IMR-90 (cell line): Measurements from ENCODE around the gene CERS6. TPM values are rescaled to one million over a fixed set of nuclear protein-coding genes. Genes with fewer than 3 reads are reported as not detected.

Source experiments
- ATAC-seq: fragments of 200-7000 bp; cut with Tn5 transposase; 2 replicates; pipeline ENCODE4 v1.9.1; 2020; ENCODE audit warnings: low read depth, mild to moderate bottlenecking, moderate library complexity
- BruUV-seq: library from RNA; stranded (reverse); fragments of 400-500 nt; replicated peaks from 2 replicates; lab custom pipeline; 2021; lab: Mats Ljungman, UMichigan
- CTCF ChIA-PET: fragments of 300-600 bp; formaldehyde crosslinking; extraction: SDS; loops from one replicate; lab custom pipeline; 2021; ENCODE audit warnings: antibody characterized with exemption; lab: Yijun Ruan, JAX
- POLR2A ChIA-PET: fragments of 300-600 bp; sonication (Branson Sonifier 250); formaldehyde crosslinking; loops from one replicate; lab custom pipeline; 2022; ENCODE audit warnings: antibody characterized with exemption; ENCODE audit not compliant: unreplicated experiment; lab: Charles Lee
- DNase-seq: peaks from one replicate; pipeline ENCODE4 v3.0.0; 2013
- H2AFZ ChIP-seq: replicated peaks from 2 replicates; pipeline ENCODE3; 2013; ENCODE audit warnings: low read length, mild to moderate bottlenecking; ENCODE audit not compliant: poor library complexity
- H2AK5ac ChIP-seq: 2 replicates; pipeline ENCODE4 v1.6.1; 2013; ENCODE audit warnings: low read depth, low read length, inconsistent platforms
- H2AK9ac ChIP-seq: replicated peaks from 2 replicates; pipeline ENCODE3; 2013; ENCODE audit warnings: mild to moderate bottlenecking, low read depth, low read length, moderate library complexity; ENCODE audit not compliant: poor library complexity
- H2BK120ac ChIP-seq: 2 replicates; pipeline ENCODE4 v1.6.1; 2013; ENCODE audit warnings: low read depth, low read length, inconsistent platforms
- H2BK15ac ChIP-seq: 3 replicates; pipeline ENCODE4 v1.6.1; 2013; ENCODE audit warnings: low read depth, low read length, inconsistent platforms
- H2BK20ac ChIP-seq: 2 replicates; pipeline ENCODE4 v1.6.1; 2013; ENCODE audit warnings: low read depth, mild to moderate bottlenecking, inconsistent platforms, low read length, moderate library complexity
- H2BK5ac ChIP-seq: 2 replicates; pipeline ENCODE4 v1.6.1; 2013; ENCODE audit warnings: mild to moderate bottlenecking, low read depth, low read length, inconsistent platforms; ENCODE audit not compliant: poor library complexity, severe bottlenecking
- H3K14ac ChIP-seq: replicated peaks from 2 replicates; pipeline ENCODE4 v1.6.1; 2013; ENCODE audit warnings: low read depth, low read length, inconsistent platforms
- H3K18ac ChIP-seq: 2 replicates; pipeline ENCODE4 v1.6.1; 2013; ENCODE audit warnings: low read depth, low read length, control low read depth
- H3K23ac ChIP-seq: 2 replicates; pipeline ENCODE4 v1.6.1; 2013; ENCODE audit warnings: low read depth, low read length, inconsistent platforms
- H3K27ac ChIP-seq: 2 replicates; pipeline ENCODE4 v1.5.1; 2013; ENCODE audit warnings: mild to moderate bottlenecking, control low read depth, low read length; ENCODE audit not compliant: insufficient read depth
- H3K27me3 ChIP-seq: 2 replicates; pipeline ENCODE4 v1.6.1; 2013; ENCODE audit warnings: low read length; ENCODE audit not compliant: control insufficient read depth, insufficient read depth
- H3K36me3 ChIP-seq: 2 replicates; pipeline ENCODE4 v1.6.1; 2013; ENCODE audit warnings: low read length, mixed read lengths; ENCODE audit not compliant: control insufficient read depth, insufficient read depth
- H3K4ac ChIP-seq: 2 replicates; pipeline ENCODE4 v1.6.1; 2013; ENCODE audit warnings: low read depth, low read length, inconsistent platforms
- H3K4me1 ChIP-seq: 2 replicates; pipeline ENCODE4 v1.6.1; 2013; ENCODE audit warnings: low read length, mixed read lengths; ENCODE audit not compliant: control insufficient read depth, insufficient read depth
- H3K4me2 ChIP-seq: 2 replicates; pipeline ENCODE4 v1.6.1; 2013; ENCODE audit warnings: low read depth, mild to moderate bottlenecking, control low read depth, low read length, moderate library complexity
- H3K4me3 ChIP-seq: 2 replicates; pipeline ENCODE4 v1.5.1; 2013; ENCODE audit warnings: low read depth, mild to moderate bottlenecking, control low read depth, low read length, moderate library complexity; ENCODE audit not compliant: insufficient read depth
- H3K56ac ChIP-seq: 2 replicates; pipeline ENCODE4 v1.6.1; 2013; ENCODE audit warnings: low read length, inconsistent platforms; ENCODE audit not compliant: insufficient read depth; ENCODE audit errors: extremely low read depth
- H3K79me1 ChIP-seq, 2 experiments: 2 replicates each; pipeline ENCODE4 v1.6.1; 2013; ENCODE audit warnings: low read length in 2 of 2, inconsistent platforms in 1 of 2, low read depth in 1 of 2
- H3K9ac ChIP-seq: 2 replicates; pipeline ENCODE4 v1.6.1; 2013; ENCODE audit warnings: low read depth, low read length, control low read depth
- H3K9me1 ChIP-seq: 2 replicates; pipeline ENCODE4 v1.6.1; 2013; ENCODE audit warnings: low read length, inconsistent platforms; ENCODE audit not compliant: insufficient read depth
- H3K9me3 ChIP-seq: 2 replicates; pipeline ENCODE4 v1.6.1; 2013; ENCODE audit warnings: low read length; ENCODE audit not compliant: control insufficient read depth, insufficient read depth
- H4K20me1 ChIP-seq: 2 replicates; pipeline ENCODE4 v1.6.1; 2013; ENCODE audit warnings: low read length, inconsistent platforms; ENCODE audit not compliant: insufficient read depth
- H4K5ac ChIP-seq: 2 replicates; pipeline ENCODE4 v1.6.1; 2013; ENCODE audit warnings: mild to moderate bottlenecking, low read depth, low read length, control low read depth
- H4K8ac ChIP-seq, 2 experiments: 2 replicates each; pipeline ENCODE4 v1.6.1; 2013; ENCODE audit warnings: low read depth in 2 of 2, low read length in 2 of 2, control low read depth in 1 of 2, inconsistent platforms in 1 of 2
- H4K91ac ChIP-seq: 2 replicates; pipeline ENCODE4 v1.6.1; 2013; ENCODE audit warnings: low read depth, low read length, inconsistent platforms; ENCODE audit not compliant: insufficient read depth
- BHLHE40 ChIP-seq: fragments of 150-350 bp; IDR thresholded peaks from 2 replicates; pipeline ENCODE4 v1.6.1; 2016; ENCODE audit warnings: mild to moderate bottlenecking, low read depth, low read length
- CEBPB ChIP-seq: IDR thresholded peaks from 2 replicates; pipeline ENCODE4 v1.6.1; 2012; ENCODE audit warnings: low read depth, low read length, improper control_type of control experiment
- CHD1 ChIP-seq: IDR thresholded peaks from 2 replicates; pipeline ENCODE4 v1.6.1; 2012; ENCODE audit warnings: low read depth, low read length, improper control_type of control experiment
- FOS ChIP-seq: fragments of 150-350 bp; IDR thresholded peaks from 2 replicates; pipeline ENCODE4 v1.6.1; 2016; ENCODE audit warnings: low read depth, low read length
- MAZ ChIP-seq: IDR thresholded peaks from 2 replicates; pipeline ENCODE4 v1.6.1; 2012; ENCODE audit warnings: low read depth, mild to moderate bottlenecking, low read length, improper control_type of control experiment, moderate library complexity, borderline replicate concordance
- MXI1 ChIP-seq: IDR thresholded peaks from 2 replicates; pipeline ENCODE4 v1.6.1; 2012; ENCODE audit warnings: low read depth, mild to moderate bottlenecking, low read length, moderate library complexity, borderline replicate concordance
- NFE2L2 ChIP-seq: fragments of 150-350 bp; IDR thresholded peaks from 2 replicates; pipeline ENCODE4 v1.6.1; 2016; ENCODE audit warnings: low read depth, mild to moderate bottlenecking, low read length
- RFX5 ChIP-seq: IDR thresholded peaks from 2 replicates; pipeline ENCODE4 v1.8.0; 2012; ENCODE audit warnings: low read depth, mild to moderate bottlenecking, low read length, moderate library complexity
- SMC3 ChIP-seq: fragments of 150-350 bp; IDR thresholded peaks from 2 replicates; pipeline ENCODE4 v1.6.1; 2016; ENCODE audit warnings: low read depth, mild to moderate bottlenecking, antibody characterized with exemption, low read length, moderate library complexity
- WGBS, 2 experiments: methylation state at CpG; one replicate each; pipeline versions ENCODE4 v1.1.5 to v1.1.7; 2013; ENCODE audit warnings: missing lambda C conversion rate in 2 of 2; ENCODE audit not compliant: insufficient read length in 1 of 2; ENCODE audit errors: extremely low coverage in 2 of 2; 5-methylcytosine and 5-hydroxymethylcytosine counted together
- dilution Hi-C: fragments of 300-500 bp; cut with HindIII; formaldehyde crosslinking; loops from one replicate; pipeline ENCODE4 v1.14.3; 2018; ENCODE audit warnings: low sequenced_read_pairs; ENCODE audit not compliant: unreplicated experiment
- in situ Hi-C: fragments of 300-500 bp; cut with MboI; formaldehyde crosslinking; loops from 3 replicates; pipeline ENCODE4 v1.14.3; 2019; ENCODE audit warnings: low sequenced_read_pairs, inconsistent platforms, mixed read lengths
- intact Hi-C: fragments of 100-400 bp; cut with micrococcal nuclease; formaldehyde crosslinking; loops from 2 replicates; pipeline ENCODE4 v1.10.0; 2022
- polyA plus RNA-seq, 3 experiments: library from polyadenylated mRNA; depleted of rRNA; stranded (reverse); fragments of >200 nt; gene quantifications; 2 replicates each; pipeline ENCODE4 v1.2.3, GENCODE V29; 2012; ENCODE audit warnings: low replicate concordance in 1 of 3
- total RNA-seq: library from RNA; depleted of rRNA; stranded (reverse); fragments of >200 nt; gene quantifications from 2 replicates; pipeline ENCODE4 v1.2.3, GENCODE V29; 2012
- TF ChIP-seq, protein P1 (sequence below): fragments of 150-350 bp; IDR thresholded peaks from 2 replicates; pipeline ENCODE4 v1.6.1; 2016; ENCODE audit warnings: low read depth, mild to moderate bottlenecking, low read length, moderate library complexity, borderline replicate concordance
- TF ChIP-seq, protein P2 (sequence below): conservative IDR thresholded peaks from 2 replicates; pipeline ENCODE4 v1.5.1; 2012; ENCODE audit warnings: mild to moderate bottlenecking, low read depth, low read length, improper control_type of control experiment

Gene CERS6
- total and polyA plus RNA-seq, 2 of the 4 experiments (the other 2 are of a cell fraction) = 2.1 to 5.7 TPM

DNA sequence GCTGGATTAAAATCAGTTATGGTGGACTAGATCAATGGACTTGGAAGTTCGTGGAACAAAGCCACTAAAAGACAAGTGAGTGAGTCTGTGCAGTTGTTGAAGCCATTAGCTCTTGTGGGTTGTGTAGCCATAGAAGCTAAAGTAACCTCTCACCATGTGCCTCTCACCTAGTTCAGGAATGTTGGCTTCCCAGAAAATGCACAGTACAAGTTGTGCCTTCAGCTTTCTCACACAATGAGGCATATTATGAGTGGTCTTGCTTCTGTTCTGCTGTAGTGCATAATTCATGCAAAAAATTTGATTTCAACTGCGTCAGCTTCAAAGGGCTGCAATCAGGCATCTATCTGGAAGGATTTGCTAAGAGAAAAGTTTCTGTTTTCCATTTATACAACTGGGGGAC, 26.2 kb downstream of the CERS6 start:
- Histone ChIP-seq H3K27me3 (no peaks in the 10 kb centered on the region), H4K8ac (no peak overlapping the region), H3K4me2 (no peak overlapping the region), H3K56ac (no peak overlapping the region), H4K5ac (no peak overlapping the region), H2AK9ac (no peak overlapping the region), H2BK120ac (no peak overlapping the region), H3K4me1 (no peaks in the 10 kb centered on the region), H3K79me1 (no peaks in the 10 kb centered on the region), H2BK15ac (no peak overlapping the region), H3K4ac (no peak overlapping the region), H3K14ac (no peak overlapping the region), H3K9me3 (no peaks in the 10 kb centered on the region), H2AFZ (no peak overlapping the region), H2BK5ac (no peak overlapping the region), H4K91ac (no peak overlapping the region), H2AK5ac (no peak overlapping the region), H2BK20ac (no peak overlapping the region), H3K4me3 (no peak overlapping the region), H3K36me3 (no peaks in the 10 kb centered on the region), H3K23ac (no peak overlapping the region), H3K27ac (no peak overlapping the region), H3K9me1 (no peaks in the 10 kb centered on the region), H3K18ac (no peak overlapping the region), H3K9ac (no peak overlapping the region), H4K20me1 (no peaks in the 10 kb centered on the region)
- ChIA-PET POLR2A (no interaction called here), CTCF (interaction anchor here (0.9 to 1.1 kb wide), 2 partner anchors 11 to 14 kb away, joined by 3 to 4 read pairs; no protein-coding TSS in a partner anchor)
- DNase-seq = no peak
- no CpG with 5 or more reads among the region's 2 CpGs for whole genome bisulfite sequencing, 2 experiments
- BruUV-seq = no TSS peak
- TF ChIP-seq NFE2L2 (no peak), MXI1 (no peak), CHD1 (no peak), MAZ (no peak), RFX5 (no peak), BHLHE40 (no peak), SMC3 (no peak), FOS (no peak), CEBPB (no peak)
- TF ChIP-seq, protein P1, sequence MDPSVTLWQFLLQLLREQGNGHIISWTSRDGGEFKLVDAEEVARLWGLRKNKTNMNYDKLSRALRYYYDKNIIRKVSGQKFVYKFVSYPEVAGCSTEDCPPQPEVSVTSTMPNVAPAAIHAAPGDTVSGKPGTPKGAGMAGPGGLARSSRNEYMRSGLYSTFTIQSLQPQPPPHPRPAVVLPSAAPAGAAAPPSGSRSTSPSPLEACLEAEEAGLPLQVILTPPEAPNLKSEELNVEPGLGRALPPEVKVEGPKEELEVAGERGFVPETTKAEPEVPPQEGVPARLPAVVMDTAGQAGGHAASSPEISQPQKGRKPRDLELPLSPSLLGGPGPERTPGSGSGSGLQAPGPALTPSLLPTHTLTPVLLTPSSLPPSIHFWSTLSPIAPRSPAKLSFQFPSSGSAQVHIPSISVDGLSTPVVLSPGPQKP = no peak
- TF ChIP-seq, protein P2, sequence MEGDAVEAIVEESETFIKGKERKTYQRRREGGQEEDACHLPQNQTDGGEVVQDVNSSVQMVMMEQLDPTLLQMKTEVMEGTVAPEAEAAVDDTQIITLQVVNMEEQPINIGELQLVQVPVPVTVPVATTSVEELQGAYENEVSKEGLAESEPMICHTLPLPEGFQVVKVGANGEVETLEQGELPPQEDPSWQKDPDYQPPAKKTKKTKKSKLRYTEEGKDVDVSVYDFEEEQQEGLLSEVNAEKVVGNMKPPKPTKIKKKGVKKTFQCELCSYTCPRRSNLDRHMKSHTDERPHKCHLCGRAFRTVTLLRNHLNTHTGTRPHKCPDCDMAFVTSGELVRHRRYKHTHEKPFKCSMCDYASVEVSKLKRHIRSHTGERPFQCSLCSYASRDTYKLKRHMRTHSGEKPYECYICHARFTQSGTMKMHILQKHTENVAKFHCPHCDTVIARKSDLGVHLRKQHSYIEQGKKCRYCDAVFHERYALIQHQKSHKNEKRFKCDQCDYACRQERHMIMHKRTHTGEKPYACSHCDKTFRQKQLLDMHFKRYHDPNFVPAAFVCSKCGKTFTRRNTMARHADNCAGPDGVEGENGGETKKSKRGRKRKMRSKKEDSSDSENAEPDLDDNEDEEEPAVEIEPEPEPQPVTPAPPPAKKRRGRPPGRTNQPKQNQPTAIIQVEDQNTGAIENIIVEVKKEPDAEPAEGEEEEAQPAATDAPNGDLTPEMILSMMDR = no peak
- intact Hi-C loops = no loop called here
- dilution Hi-C loops = no loop called here
- in situ Hi-C loops = no loop called here
- no peak for ATAC-seq
